SH-SY5Y (cell line): ENCODE data around the gene DDX49.

Source experiments
- GATA2 ChIP-seq: IDR thresholded peaks from 2 replicates; pipeline ENCODE4 v1.6.1; 2011; ENCODE audit warnings: mild to moderate bottlenecking, low read depth, low read length
- GATA3 ChIP-seq: IDR thresholded peaks from 2 replicates; pipeline ENCODE4 v1.6.1; 2011; ENCODE audit warnings: low read depth, mild to moderate bottlenecking, low read length, moderate library complexity

GRCh38 chr19:18946918-18947317, 27.4 kb downstream of the DDX49 start:
- TF ChIP-seq GATA2, result no peak
- TF ChIP-seq GATA3, result no peak
